Bronchial epithelial cell (primary cell): ENCODE measurements around the gene PCSK5. TPM values are rescaled to one million over a fixed set of nuclear protein-coding genes. Genes with fewer than 3 reads are reported as not detected.
A peak's percentile ranks its signal among the peaks of the same experiment; 100 is the strongest.

Experiments used
- DNase-seq: peaks from one replicate; pipeline ENCODE4 v3.0.0-alpha.2; 2010; ENCODE audit warnings: low read depth
- FAIRE-seq: peaks from 2 replicates; lab custom pipeline; 2011; peaks lifted over from hg19 to GRCh38; lab: Jason Lieb, UNC
- H3K27me3 ChIP-seq: 2 replicates; pipeline ENCODE4 v1.5.1; 2011; ENCODE audit warnings: low read length; ENCODE audit not compliant: control insufficient read depth, insufficient read depth
- H3K36me3 ChIP-seq: 2 replicates; pipeline ENCODE4 v1.5.1; 2011; ENCODE audit warnings: low read length; ENCODE audit not compliant: control insufficient read depth, insufficient read depth
- H3K4me3 ChIP-seq: 2 replicates; pipeline ENCODE4 v1.5.1; 2011; ENCODE audit warnings: mild to moderate bottlenecking, low read depth, low read length, control low read depth
- CTCF ChIP-seq: IDR thresholded peaks from 2 replicates; pipeline ENCODE4 v1.5.1; 2011; ENCODE audit warnings: mild to moderate bottlenecking, moderate library complexity, low read length, control low read depth, inconsistent platforms; ENCODE audit not compliant: insufficient read depth, severe bottlenecking
- total RNA-seq: library from RNA; depleted of rRNA; stranded (reverse); fragments of >200 nt; gene quantifications from 2 replicates; pipeline ENCODE4 v1.2.1, GENCODE V29; 2014

The PCSK5 gene
- total RNA-seq, 1 donor from 2014 or later = 4.2 TPM

GRCh38 chr9:76213751-76214150 lies 323.3 kb downstream of the PCSK5 start:
- Histone ChIP-seq H3K36me3 (no peaks in the 10 kb centered on the region), H3K4me3 (no peak overlapping the region), H3K27me3 (no peaks in the 10 kb centered on the region)
- no peak for TF ChIP-seq CTCF
- FAIRE-seq = no peak
- DNase-seq = no peak

GRCh38 chr9:76215066-76215465 lies 324.6 kb downstream of the PCSK5 start:
- peak; percentile 17 for TF ChIP-seq CTCF
- H3K27me3 ChIP-seq = no peaks in the 10 kb centered on the region
- DNase-seq (peak; percentile 75), FAIRE-seq (no peak)
- no peaks in the 10 kb centered on the region for H3K36me3 ChIP-seq
- H3K4me3 ChIP-seq = no peak overlapping the region

- DNase-seq (peak; percentile 96), FAIRE-seq (peak; percentile 68)
- Histone ChIP-seq H3K4me3 (no peak overlapping the region), H3K27me3 (no peaks in the 10 kb centered on the region), H3K36me3 (no peaks in the 10 kb centered on the region)
- TF ChIP-seq CTCF = no peak
Measured at GRCh38 chr9:76216161-76216649, 325.7 kb downstream of the PCSK5 start.

GRCh38 chr9:76218117-76218885 lies 327.8 kb downstream of the PCSK5 start:
- no peak overlapping the region for H3K4me3 ChIP-seq
- DNase-seq = no peak
- FAIRE-seq = no peak
- no peak for TF ChIP-seq CTCF
- no peaks in the 10 kb centered on the region for H3K36me3 ChIP-seq
- no peaks in the 10 kb centered on the region for H3K27me3 ChIP-seq

GRCh38 chr9:76218886-76219445 lies 328.5 kb downstream of the PCSK5 start:
- Histone ChIP-seq H3K27me3 (no peaks in the 10 kb centered on the region), H3K36me3 (no peaks in the 10 kb centered on the region), H3K4me3 (no peak overlapping the region)
- TF ChIP-seq CTCF = no peak
- FAIRE-seq (no peak), DNase-seq (no peak)
